Thymus (tissue), 11 donors: Measurements from ENCODE around the gene MB21D2. TPM values are rescaled to one million over a fixed set of nuclear protein-coding genes. Genes with fewer than 3 reads are reported as not detected.
"Not testable (repeated sequence)": the region's sequence is repeated elsewhere in the genome, so short reads cannot be mapped to it uniquely, and the experiment has no call there.

Source experiments
- DNase-seq, 9 donors: peaks; one replicate each; pipeline ENCODE4 v3.0.0-alpha.2; 2013; ENCODE audit warnings: low spot score in 9 of 9, low read depth in 6 of 9, missing footprints in 1 of 9
- H3K27ac ChIP-seq, 2 donors: one replicate each; pipeline ENCODE4 v1.5.1; 2013; ENCODE audit warnings: control low read depth in 1 of 2, low read depth in 1 of 2, low read length in 1 of 2, mild to moderate bottlenecking in 1 of 2, moderate library complexity in 1 of 2
- H3K27me3 ChIP-seq, 2 donors: one replicate each; pipeline ENCODE4 v1.5.1; 2013; ENCODE audit warnings: low read length in 1 of 2; ENCODE audit not compliant: control insufficient read depth in 2 of 2, insufficient read depth in 1 of 2
- H3K36me3 ChIP-seq, 2 donors: one replicate each; pipeline ENCODE4 v1.5.1; 2013; ENCODE audit warnings: low read length in 1 of 2, mild to moderate bottlenecking in 1 of 2, moderate library complexity in 1 of 2; ENCODE audit not compliant: control insufficient read depth in 2 of 2, insufficient read depth in 2 of 2
- H3K4me1 ChIP-seq, 2 donors: one replicate each; pipeline ENCODE4 v1.5.1; 2013; ENCODE audit warnings: low read length in 2 of 2; ENCODE audit not compliant: control insufficient read depth in 2 of 2, insufficient read depth in 2 of 2
- H3K4me3 ChIP-seq, 2 donors: one replicate each; pipeline ENCODE4 v1.5.1; 2013; ENCODE audit warnings: low read length in 2 of 2, control low read depth in 1 of 2, mild to moderate bottlenecking in 1 of 2
- H3K9me3 ChIP-seq, 2 donors: one replicate each; pipeline ENCODE4 v1.5.1; 2013; ENCODE audit warnings: low read length in 1 of 2, mild to moderate bottlenecking in 1 of 2; ENCODE audit not compliant: control insufficient read depth in 2 of 2, insufficient read depth in 1 of 2
- WGBS: extraction: QIAGEN DNeasy Blood & Tissue Kit; methylation state at CpG from one replicate; pipeline ENCODE4 v1.1.7; 2013; 5-methylcytosine and 5-hydroxymethylcytosine counted together
- polyA plus RNA-seq: library from polyadenylated mRNA; stranded (reverse); fragments of 200-250 nt; gene quantifications from one replicate; pipeline ENCODE4 v1.2.3, GENCODE V29; 2013
- total RNA-seq: library from RNA; stranded (reverse); fragments of 120-200 nt; gene quantifications from one replicate; pipeline ENCODE4 v1.2.4, GENCODE V29; 2013
- donor health status: healthy.

Gene MB21D2
- total and polyA plus RNA-seq, 2 donors, result 1.5 to 2.4 TPM

DNA sequence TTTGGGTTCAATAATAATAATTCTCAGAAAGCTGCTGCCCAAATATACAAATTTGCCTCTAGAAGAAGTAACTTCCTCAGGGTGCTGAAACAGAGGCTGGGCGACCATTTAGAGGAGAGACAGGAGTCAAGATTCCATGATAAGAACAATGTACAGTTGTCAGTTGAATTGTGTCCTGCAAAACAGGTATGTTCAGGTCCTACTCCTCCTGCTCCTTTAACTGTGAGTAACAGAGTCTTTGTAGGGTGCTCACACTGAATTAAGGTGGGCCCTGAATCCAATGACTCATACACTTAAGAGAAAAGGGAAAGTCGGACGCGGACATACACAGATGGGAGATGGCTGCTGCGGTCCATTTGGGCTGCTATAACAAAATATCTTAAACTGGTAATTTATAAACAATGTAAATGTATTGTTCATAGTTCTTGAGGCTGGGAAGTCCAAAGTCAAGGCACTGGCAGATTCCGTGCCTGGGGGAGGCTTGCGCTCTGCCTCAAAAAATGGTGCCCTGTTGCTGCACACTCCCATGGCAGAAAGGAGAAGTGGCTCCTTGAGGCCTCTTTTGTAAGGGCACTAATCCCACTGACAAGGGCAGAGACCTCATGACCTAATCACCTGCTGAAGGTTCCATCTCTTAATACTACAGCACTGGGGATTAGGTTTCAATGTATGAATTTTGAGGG, 55.1 kb downstream of the MB21D2 start:
- no peaks in the 10 kb centered on the region for H3K4me1 ChIP-seq
- no peaks in the 10 kb centered on the region for H3K36me3 ChIP-seq
- no peak for DNase-seq
- WGBS, result 98% methylated on average over 7 of the region's 7 CpGs
- H3K4me3 ChIP-seq, result no peak overlapping the region
- H3K27ac ChIP-seq, result no peak overlapping the region
- H3K27me3 ChIP-seq, result no peaks in the 10 kb centered on the region
- H3K9me3 ChIP-seq, result no peaks in the 10 kb centered on the region

DNA sequence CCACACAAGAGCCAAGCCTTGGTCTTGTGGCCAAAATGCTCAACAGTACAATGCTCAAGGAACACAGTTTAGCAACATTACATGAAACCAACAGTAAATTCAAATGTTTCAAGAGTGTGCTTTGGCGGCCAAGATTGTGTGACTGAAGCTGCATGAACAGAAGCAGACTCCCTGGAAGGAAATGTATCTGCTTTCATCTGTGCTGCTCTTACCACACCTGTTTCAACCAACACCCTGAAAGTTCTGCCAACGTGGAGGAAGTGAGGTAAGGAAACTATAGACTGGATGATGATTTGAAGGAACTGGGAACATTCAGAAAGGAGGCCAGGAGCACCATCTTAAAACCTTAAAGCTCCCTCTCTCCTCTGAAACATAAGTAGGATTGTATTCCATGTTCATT, 55.7 kb downstream of the MB21D2 start:
- no peaks in the 10 kb centered on the region for H3K36me3 ChIP-seq
- WGBS, result 66% methylated on average over 2 of the region's 2 CpGs
- no peaks in the 10 kb centered on the region for H3K4me1 ChIP-seq
- H3K27ac ChIP-seq, result no peak overlapping the region
- no peaks in the 10 kb centered on the region for H3K27me3 ChIP-seq
- DNase-seq, result no peak
- H3K4me3 ChIP-seq, result no peak overlapping the region
- no peaks in the 10 kb centered on the region for H3K9me3 ChIP-seq

DNA sequence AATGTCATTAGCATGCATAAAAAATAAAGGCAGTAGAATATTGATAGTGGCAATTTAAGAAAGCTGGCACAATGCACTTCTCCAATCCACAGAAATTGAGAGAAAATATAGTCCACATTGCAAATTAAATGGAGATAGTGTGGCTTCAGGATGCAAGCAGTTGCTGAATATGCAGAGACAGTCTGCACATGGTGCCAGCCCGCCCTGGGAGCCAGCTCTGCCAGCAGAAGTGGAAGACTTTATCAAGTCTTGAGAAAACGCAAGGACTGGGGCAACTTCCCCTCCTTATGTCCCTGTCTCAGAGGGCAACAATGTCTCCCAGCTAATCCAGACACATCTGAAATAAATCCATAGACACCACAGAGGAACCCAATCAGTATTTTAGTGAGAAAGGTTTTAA, 57.2 kb downstream of the MB21D2 start:
- Histone ChIP-seq H3K27ac (no peak overlapping the region), H3K4me1 (no peaks in the 10 kb centered on the region), H3K9me3 (no peaks in the 10 kb centered on the region), H3K36me3 (no peaks in the 10 kb centered on the region), H3K27me3 (no peaks in the 10 kb centered on the region), H3K4me3 (no peak overlapping the region)
- no peak for DNase-seq
- 94% methylated on average over 2 of the region's 2 CpGs for WGBS

DNA sequence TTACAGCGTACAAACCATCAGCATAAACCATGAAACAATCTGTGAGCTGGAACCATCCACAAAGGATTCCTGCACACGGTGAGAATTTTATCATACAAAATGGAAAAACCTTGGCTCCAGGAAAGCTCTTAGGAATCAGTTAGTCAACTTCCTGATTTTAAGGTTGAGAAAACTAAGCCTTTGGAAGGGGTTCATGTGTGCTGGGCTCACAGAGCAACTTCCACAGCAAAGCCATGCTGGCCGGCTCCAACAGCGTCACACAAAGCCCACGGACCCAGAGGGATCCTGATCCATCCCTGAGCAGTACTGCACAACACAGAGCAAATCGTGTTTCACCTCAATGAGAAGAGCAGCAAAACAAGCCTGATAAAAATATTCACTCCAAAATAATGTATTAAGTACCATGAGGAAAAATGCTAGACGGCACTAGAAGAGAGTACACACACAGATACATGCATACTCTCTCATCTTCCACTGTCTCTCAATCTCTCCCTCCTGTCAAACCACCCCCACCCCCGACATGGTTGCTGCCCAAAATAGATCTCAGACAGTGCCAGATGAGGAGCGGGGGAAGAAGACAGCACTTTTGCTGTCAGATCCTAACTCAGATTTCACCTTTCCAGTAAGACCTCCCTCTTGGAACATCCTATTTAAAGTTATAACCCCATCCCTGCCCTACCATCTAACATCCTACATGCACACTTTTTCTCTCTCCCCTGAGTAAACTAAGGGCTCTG, 58.6 kb downstream of the MB21D2 start:
- H3K27me3 ChIP-seq, result no peaks in the 10 kb centered on the region
- no peaks in the 10 kb centered on the region for H3K9me3 ChIP-seq
- WGBS, result 89% methylated on average over 9 of the region's 9 CpGs
- no peaks in the 10 kb centered on the region for H3K4me1 ChIP-seq
- H3K4me3 ChIP-seq, result no peak overlapping the region
- no peaks in the 10 kb centered on the region for H3K36me3 ChIP-seq
- H3K27ac ChIP-seq, result no peak overlapping the region
- no peak for DNase-seq

DNA sequence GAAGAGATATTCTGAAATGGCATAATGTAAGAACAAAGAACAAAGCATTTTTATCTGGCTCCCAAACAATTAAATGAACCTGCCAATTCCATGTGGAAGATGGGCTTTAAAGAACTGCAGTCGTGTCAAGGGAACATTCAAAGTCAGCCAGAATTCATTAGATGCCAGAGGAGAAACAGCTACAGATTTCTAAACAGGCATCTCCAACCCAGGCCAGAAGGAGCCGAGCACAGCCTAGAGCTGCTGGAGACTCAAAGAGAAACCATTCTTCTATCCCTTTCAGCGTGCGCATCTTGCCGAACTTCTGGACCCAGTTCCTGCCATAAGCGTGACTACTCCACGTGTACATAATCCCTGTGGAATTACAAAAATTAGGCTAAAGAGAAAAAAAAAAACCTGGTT, 60.4 kb downstream of the MB21D2 start:
- H3K27ac ChIP-seq, result no peak overlapping the region
- H3K4me1 ChIP-seq, result no peaks in the 10 kb centered on the region
- H3K4me3 ChIP-seq, result no peak overlapping the region
- no peak for DNase-seq
- 97% methylated on average over 7 of the region's 7 CpGs for WGBS
- H3K27me3 ChIP-seq, result no peaks in the 10 kb centered on the region
- no peaks in the 10 kb centered on the region for H3K36me3 ChIP-seq
- H3K9me3 ChIP-seq, result no peaks in the 10 kb centered on the region

DNA sequence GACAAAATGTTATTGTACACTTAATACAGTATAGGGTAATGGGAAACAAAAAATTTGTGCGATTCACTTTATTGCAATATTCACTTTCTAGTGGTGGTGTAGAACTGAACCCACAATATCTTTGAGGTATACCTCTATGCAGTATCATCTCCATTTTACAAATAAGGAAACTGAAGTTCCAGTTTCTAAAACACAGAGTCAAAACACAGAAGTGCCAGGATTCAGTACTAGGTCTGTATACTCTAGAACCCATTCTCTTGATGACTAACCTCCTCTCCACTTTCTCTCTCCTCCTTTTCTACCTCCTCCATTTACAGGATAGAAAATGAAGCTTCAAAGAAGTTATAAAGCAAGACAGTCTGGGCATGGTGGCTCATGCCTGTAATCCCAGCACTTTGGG, 62.2 kb downstream of the MB21D2 start:
- H3K27ac ChIP-seq, result no peak overlapping the region
- H3K4me3 ChIP-seq, result no peak overlapping the region
- H3K36me3 ChIP-seq, result no peaks in the 10 kb centered on the region
- no peaks in the 10 kb centered on the region for H3K9me3 ChIP-seq
- no peak for DNase-seq
- 98% methylated on average over 1 of the region's 1 CpG for WGBS
- H3K27me3 ChIP-seq, result no peaks in the 10 kb centered on the region
- no peaks in the 10 kb centered on the region for H3K4me1 ChIP-seq

DNA sequence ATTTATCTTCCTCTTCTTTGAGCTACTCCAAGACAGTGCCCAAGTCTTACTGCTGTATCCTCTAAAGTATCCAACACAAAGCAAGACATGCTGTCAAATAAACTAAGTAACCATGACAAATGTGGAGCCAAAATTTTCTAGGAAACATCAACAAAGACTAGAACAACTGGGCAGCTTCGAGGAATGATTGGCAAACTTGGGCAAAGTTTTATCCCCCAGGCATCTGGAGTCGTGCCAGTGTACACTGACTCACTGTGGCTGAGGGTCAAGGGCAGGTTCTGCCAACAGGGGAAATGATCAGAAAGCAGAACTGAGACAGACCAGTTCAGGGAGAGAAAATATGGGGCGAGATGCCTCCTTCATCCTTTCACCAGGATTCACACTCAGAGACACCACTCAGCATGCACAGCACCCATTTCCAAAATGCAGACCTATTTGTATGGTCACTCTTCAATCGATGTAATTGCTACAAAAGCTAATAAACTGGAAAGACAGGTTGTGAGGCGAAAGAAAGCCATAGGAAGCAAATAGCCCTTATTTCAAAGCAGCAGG, 65.8 kb downstream of the MB21D2 start:
- Histone ChIP-seq H3K27ac (no peak overlapping the region), H3K4me1 (no peaks in the 10 kb centered on the region), H3K27me3 (no peaks in the 10 kb centered on the region), H3K36me3 (no peaks in the 10 kb centered on the region), H3K4me3 (no peak overlapping the region), H3K9me3 (no peaks in the 10 kb centered on the region)
- no peak for DNase-seq
- WGBS, result 69% methylated on average over 5 of the region's 5 CpGs

DNA sequence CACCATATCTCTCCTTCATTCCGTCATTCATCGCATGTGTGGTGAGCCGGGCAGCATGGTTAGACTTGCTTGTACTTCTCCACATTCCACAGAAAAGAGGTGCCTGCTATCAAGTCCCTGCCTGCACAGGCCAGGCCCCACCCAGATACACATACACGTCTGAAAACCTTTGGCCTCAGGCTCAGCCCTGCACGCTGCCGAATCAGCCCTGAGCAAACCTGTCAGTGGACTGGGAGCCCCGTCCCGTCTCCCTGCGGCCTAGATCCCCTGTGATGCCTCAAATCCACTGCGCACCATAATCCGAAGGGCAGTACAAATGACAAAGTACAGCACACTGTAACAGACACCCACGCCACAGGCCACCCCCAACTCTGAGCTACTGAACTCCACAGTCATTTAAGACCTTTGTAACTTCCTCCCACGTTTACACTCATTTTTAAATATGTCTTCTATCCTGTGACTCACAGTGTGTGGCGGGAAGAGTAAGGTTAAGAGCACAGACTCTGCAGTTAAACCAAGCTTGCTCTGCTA, 67.1 kb downstream of the MB21D2 start:
- H3K27ac ChIP-seq, result no peak overlapping the region
- no peaks in the 10 kb centered on the region for H3K27me3 ChIP-seq
- H3K4me3 ChIP-seq, result no peak overlapping the region
- H3K36me3 ChIP-seq, result no peaks in the 10 kb centered on the region
- 86% methylated on average over 14 of the region's 14 CpGs for WGBS
- H3K4me1 ChIP-seq, result no peaks in the 10 kb centered on the region
- no peak for DNase-seq
- H3K9me3 ChIP-seq, result no peaks in the 10 kb centered on the region

DNA sequence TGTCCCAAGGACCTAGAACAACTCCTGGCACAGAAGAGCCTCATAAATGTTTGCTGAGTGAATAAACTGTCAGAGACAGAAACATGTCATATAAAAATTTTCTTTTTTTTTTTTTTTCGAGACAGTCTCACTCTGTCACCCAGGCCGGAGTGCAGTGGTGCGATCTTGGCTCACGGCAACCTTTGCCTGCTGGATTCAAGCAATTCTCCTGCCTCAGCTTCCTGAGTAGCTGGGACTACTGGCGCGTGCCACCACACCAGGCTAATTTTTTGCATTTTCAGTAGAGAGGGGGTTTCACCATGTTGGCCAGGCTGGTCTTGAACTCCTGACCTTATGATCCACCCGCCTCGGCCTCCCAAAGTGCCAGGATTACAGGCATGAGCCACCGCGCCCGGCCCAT, 67.8 kb downstream of the MB21D2 start:
- not testable (repeated sequence) for H3K4me3 ChIP-seq, H3K27me3 ChIP-seq, H3K27ac ChIP-seq, H3K9me3 ChIP-seq, DNase-seq, H3K4me1 ChIP-seq, H3K36me3 ChIP-seq
- 97% methylated on average over 11 of the region's 11 CpGs for WGBS
